GM13976 (cell line): Measurements from ENCODE around the gene NEO1.

Source experiments
- DNase-seq: peaks from one replicate; pipeline ENCODE4 v3.0.0; 2012; ENCODE audit warnings: low spot score
- in situ Hi-C: fragments of 300-500 bp; cut with MboI; formaldehyde crosslinking; loops from one replicate; pipeline ENCODE4 v1.12.0; 2022; ENCODE audit warnings: low sequenced_read_pairs, mixed read lengths, inconsistent platforms; ENCODE audit not compliant: unreplicated experiment
- TF ChIP-seq, protein P1 (sequence below): IDR thresholded peaks from 2 replicates; pipeline ENCODE4 v1.5.1; 2012; ENCODE audit warnings: borderline replicate concordance, mild to moderate bottlenecking; ENCODE audit not compliant: insufficient read depth; ENCODE audit errors: extremely low read depth, missing control alignments, control extremely low read depth

Gene NEO1

GRCh38 chr15:73038220-73038619 is 14.0 kb upstream of the NEO1 start:
- TF ChIP-seq, protein P1, sequence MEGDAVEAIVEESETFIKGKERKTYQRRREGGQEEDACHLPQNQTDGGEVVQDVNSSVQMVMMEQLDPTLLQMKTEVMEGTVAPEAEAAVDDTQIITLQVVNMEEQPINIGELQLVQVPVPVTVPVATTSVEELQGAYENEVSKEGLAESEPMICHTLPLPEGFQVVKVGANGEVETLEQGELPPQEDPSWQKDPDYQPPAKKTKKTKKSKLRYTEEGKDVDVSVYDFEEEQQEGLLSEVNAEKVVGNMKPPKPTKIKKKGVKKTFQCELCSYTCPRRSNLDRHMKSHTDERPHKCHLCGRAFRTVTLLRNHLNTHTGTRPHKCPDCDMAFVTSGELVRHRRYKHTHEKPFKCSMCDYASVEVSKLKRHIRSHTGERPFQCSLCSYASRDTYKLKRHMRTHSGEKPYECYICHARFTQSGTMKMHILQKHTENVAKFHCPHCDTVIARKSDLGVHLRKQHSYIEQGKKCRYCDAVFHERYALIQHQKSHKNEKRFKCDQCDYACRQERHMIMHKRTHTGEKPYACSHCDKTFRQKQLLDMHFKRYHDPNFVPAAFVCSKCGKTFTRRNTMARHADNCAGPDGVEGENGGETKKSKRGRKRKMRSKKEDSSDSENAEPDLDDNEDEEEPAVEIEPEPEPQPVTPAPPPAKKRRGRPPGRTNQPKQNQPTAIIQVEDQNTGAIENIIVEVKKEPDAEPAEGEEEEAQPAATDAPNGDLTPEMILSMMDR: no peak
- DNase-seq: no peak
- in situ Hi-C loops: no loop called here

DNA sequence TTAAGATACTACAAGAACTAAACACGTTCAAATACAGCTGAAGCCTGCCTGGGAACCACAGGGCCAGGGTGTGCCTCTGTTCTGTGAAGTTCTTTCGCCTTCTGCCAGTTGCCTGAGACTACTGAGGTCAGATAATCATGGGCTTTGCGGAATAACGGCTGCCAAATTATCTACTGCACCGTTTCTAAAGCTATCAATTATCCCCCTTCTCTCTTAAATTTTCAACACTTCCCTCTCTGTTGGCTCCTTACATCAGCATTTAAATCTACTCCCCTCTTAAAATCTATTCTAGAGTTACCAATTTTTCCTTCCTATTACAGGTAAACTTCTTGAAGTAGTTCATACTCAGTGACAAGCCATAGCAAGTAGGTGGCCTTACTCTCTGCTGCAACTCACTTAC is 6.2 kb upstream of the NEO1 start:
- no peak for DNase-seq
- TF ChIP-seq, protein P1: no peak
- in situ Hi-C loops: no loop called here

GRCh38 chr15:73047882-73048281 is 4.4 kb upstream of the NEO1 start:
- no peak for DNase-seq
- TF ChIP-seq, protein P1: no peak
- in situ Hi-C loops: no loop called here

GRCh38 chr15:73048624-73049295 is 3.5 kb upstream of the NEO1 start:
- TF ChIP-seq, protein P1: no peak
- in situ Hi-C loops: no loop called here
- DNase-seq: no peak

GRCh38 chr15:73049564-73050215 is 2.6 kb upstream of the NEO1 start:
- in situ Hi-C loops: no loop called here
- TF ChIP-seq, protein P1: no peak
- no peak for DNase-seq

DNA sequence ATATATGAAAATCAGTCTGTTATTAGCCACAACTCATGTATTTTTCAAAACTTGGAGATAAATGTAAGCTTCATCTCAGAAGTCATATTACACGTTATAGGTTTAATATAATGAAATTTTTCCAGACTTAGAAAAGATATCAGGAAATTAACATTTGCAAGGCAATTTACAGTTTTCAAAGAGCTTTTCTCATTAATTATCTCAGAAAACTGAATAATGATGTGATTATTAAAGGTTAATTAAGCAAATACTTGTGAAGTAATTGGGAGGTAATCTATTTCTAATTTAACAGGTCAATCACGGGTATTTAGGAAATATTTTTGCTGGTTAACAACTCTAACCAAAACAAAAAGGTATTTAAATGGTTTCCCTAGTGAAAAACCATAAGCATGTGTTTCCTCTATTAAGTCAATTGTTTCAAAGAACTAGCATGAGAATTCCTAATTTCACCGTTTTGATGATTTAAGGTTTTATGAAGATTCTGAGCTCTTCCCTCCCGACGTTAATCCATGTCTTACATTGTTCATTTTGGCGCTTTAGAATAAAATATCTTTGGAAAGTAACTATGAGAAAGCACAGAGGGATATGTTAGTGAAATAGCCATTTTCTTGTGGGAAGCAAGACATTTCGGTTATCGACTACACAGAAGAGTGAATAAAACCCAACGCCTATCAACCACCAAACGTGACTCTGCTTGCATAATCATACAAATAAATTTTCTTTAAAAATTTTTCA is 1.5 kb upstream of the NEO1 start:
- TF ChIP-seq, protein P1: no peak
- in situ Hi-C loops: no loop called here

More for the DNA sequence above, 1.5 kb upstream of the NEO1 start:
- no peak for DNase-seq
